CD14-positive monocyte (primary cell): ENCODE measurements around the gene NTRK1. TPM values are rescaled to one million over a fixed set of nuclear protein-coding genes. Genes with fewer than 3 reads are reported as not detected.

Experiments
- DNase-seq, 3 donors: peaks; one replicate each; pipeline ENCODE4 v3.0.0-alpha.2; 2011 to 2022
- H2AFZ ChIP-seq: 2 replicates; pipeline ENCODE4 v1.6.0; 2012; ENCODE audit warnings: mild to moderate bottlenecking, low read depth, low read length, inconsistent platforms; ENCODE audit not compliant: insufficient read depth, poor library complexity, severe bottlenecking
- H3K27ac ChIP-seq, 2 donors: 1 replicate in 1 of 2; 2 replicates in 1 of 2; pipeline ENCODE4 v1.5.1; 2012 to 2013; ENCODE audit warnings: low read length in 2 of 2, control low read depth in 1 of 2, inconsistent platforms in 1 of 2, low read depth in 1 of 2, mild to moderate bottlenecking in 1 of 2
- H3K27me3 ChIP-seq, 2 donors: one replicate each; pipeline versions ENCODE4 v1.6.0 to v1.6.1; 2011 to 2013; ENCODE audit warnings: low read length in 2 of 2; ENCODE audit not compliant: control insufficient read depth in 2 of 2, insufficient read depth in 2 of 2
- H3K36me3 ChIP-seq, 2 donors: replicated peaks in 1 of 2; 1 replicate in 1 of 2; 2 replicates in 1 of 2; pipeline versions ENCODE4 v1.5.1 to v1.6.1; 2012 to 2013; ENCODE audit warnings: low read length in 2 of 2, control low read depth in 1 of 2, inconsistent platforms in 1 of 2, mild to moderate bottlenecking in 1 of 2; ENCODE audit not compliant: insufficient read depth in 2 of 2, control insufficient read depth in 1 of 2
- H3K4me1 ChIP-seq, 2 donors: 1 replicate in 1 of 2; 2 replicates in 1 of 2; pipeline versions ENCODE4 v1.5.1 to v1.6.1; 2012 to 2013; ENCODE audit warnings: low read length in 2 of 2, control low read depth in 1 of 2, inconsistent platforms in 1 of 2, mild to moderate bottlenecking in 1 of 2, moderate library complexity in 1 of 2; ENCODE audit not compliant: insufficient read depth in 2 of 2, control insufficient read depth in 1 of 2
- H3K4me2 ChIP-seq: replicated peaks from 2 replicates; pipeline ENCODE3; 2012; ENCODE audit warnings: low read length, moderate library complexity, mild to moderate bottlenecking; ENCODE audit not compliant: poor library complexity, severe bottlenecking; ENCODE audit errors: extremely low read depth
- H3K4me3 ChIP-seq, 3 experiments: fragments of 200-600 bp in 1 of 3; sonication (generic) in 1 of 3; replicated peaks in 1 of 3; 1 replicate in 2 of 3; 2 replicates in 1 of 3; pipeline ENCODE4 v1.5.1; 2011 to 2013; ENCODE audit warnings: low read length in 3 of 3, mild to moderate bottlenecking in 3 of 3, control low read depth in 2 of 3, low read depth in 2 of 3, inconsistent platforms in 1 of 3, moderate library complexity in 1 of 3
- H3K79me2 ChIP-seq: 2 replicates; pipeline ENCODE4 v1.6.0; 2012; ENCODE audit warnings: mild to moderate bottlenecking, control low read depth, inconsistent platforms, low read length, moderate library complexity; ENCODE audit not compliant: insufficient read depth
- H3K9ac ChIP-seq: 2 replicates; pipeline ENCODE4 v1.6.0; 2017; ENCODE audit warnings: low read length, mild to moderate bottlenecking; ENCODE audit not compliant: insufficient read depth, poor library complexity, severe bottlenecking
- H3K9me3 ChIP-seq, 2 donors: replicated peaks in 1 of 2; 1 replicate in 1 of 2; 2 replicates in 1 of 2; pipeline versions ENCODE4 v1.5.1 to v1.6.1; 2012 to 2013; ENCODE audit warnings: low read length in 2 of 2, control low read depth in 1 of 2; ENCODE audit not compliant: control insufficient read depth in 1 of 2, insufficient read depth in 1 of 2
- H4K20me1 ChIP-seq: 2 replicates; pipeline ENCODE4 v1.6.0; 2012; ENCODE audit warnings: mild to moderate bottlenecking, low read length, control low read depth, moderate library complexity; ENCODE audit not compliant: insufficient read depth
- H3K27ac Mint-ChIP-seq, 7 donors: one replicate each; pipeline ENCODE4 v1.8.0; 2020; ENCODE audit warnings: mild to moderate bottlenecking in 7 of 7, mixed read lengths in 7 of 7, moderate library complexity in 6 of 7, inconsistent platforms in 2 of 7
- H3K27me3 Mint-ChIP-seq, 3 donors: one replicate each; pipeline ENCODE4 v1.8.0; 2021 to 2022; ENCODE audit warnings: low read depth in 3 of 3, mild to moderate bottlenecking in 3 of 3, mixed read lengths in 3 of 3, moderate library complexity in 3 of 3, inconsistent platforms in 1 of 3
- H3K36me3 Mint-ChIP-seq, 2 donors: one replicate each; pipeline ENCODE4 v1.8.0; 2020; ENCODE audit warnings: mixed read lengths in 2 of 2, inconsistent platforms in 1 of 2, mild to moderate bottlenecking in 1 of 2
- H3K4me1 Mint-ChIP-seq: one replicate; pipeline ENCODE4 v1.8.0; 2020; ENCODE audit warnings: mild to moderate bottlenecking, mixed read lengths
- H3K4me3 Mint-ChIP-seq, 2 donors: one replicate each; pipeline ENCODE4 v1.8.0; 2020; ENCODE audit warnings: mild to moderate bottlenecking in 2 of 2, mixed read lengths in 2 of 2, moderate library complexity in 1 of 2
- H3K9me3 Mint-ChIP-seq, 7 donors: one replicate each; pipeline ENCODE4 v1.8.0; 2020 to 2022; ENCODE audit warnings: mixed read lengths in 7 of 7, mild to moderate bottlenecking in 6 of 7, moderate library complexity in 6 of 7, inconsistent platforms in 2 of 7
- WGBS: methylation state at CpG from one replicate; pipeline ENCODE4 v1.1.5; 2013; ENCODE audit warnings: missing lambda C conversion rate; ENCODE audit not compliant: insufficient coverage; 5-methylcytosine and 5-hydroxymethylcytosine counted together
- intact Hi-C, 2 donors: fragments of 100-400 bp; cut with micrococcal nuclease; formaldehyde crosslinking; loops; one replicate each; pipeline versions ENCODE4 v1.15.0 to v1.15.1; 2023
- polyA plus RNA-seq, 3 donors: library from polyadenylated mRNA; depleted of rRNA in 1 of 3; unstranded in 2 of 3; stranded (reverse) in 1 of 3; fragments of 300-500 nt in 2 of 3; fragments of >200 nt in 1 of 3; fragmentation: Illumina TruSeq in 2 of 3; gene quantifications; 1 replicate in 2 of 3; 2 replicates in 1 of 3; pipeline ENCODE4 v1.2.3, GENCODE V29; 2012 to 2021
- TF ChIP-seq, protein P1 (sequence below): fragments of 200-600 bp; IDR thresholded peaks from one replicate; pipeline ENCODE4 v1.8.0; 2022; ENCODE audit warnings: antibody characterized with exemption, mild to moderate bottlenecking

Gene NTRK1
- polyA plus RNA-seq, 3 donors: 0.03 TPM; not detected in 2

DNA sequence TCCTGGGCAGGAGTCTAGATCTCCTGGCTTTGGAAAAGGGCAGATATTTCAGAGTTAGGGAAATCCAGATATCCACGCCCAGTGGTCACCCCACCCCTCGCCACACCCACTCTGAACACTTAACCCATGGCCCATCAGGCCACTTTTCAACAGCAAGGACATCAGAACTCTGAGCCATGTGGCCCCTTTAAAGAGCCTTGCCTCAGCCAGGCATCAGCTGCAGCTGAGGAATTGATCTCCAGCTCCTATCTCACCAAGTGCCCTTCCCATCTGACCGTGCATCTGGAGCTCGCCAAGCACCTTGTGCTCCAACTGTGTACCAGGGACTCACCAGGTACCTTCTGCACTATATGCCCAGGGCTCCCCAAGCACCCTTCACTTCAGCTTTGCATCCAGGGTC is 23.8 kb upstream of the NTRK1 start:
- Histone ChIP-seq H3K79me2 (no peaks in the 10 kb centered on the region), H3K36me3 (no peaks in the 10 kb centered on the region), H2AFZ (no peak overlapping the region), H3K9me3 (no peaks in the 10 kb centered on the region), H3K27ac (no peak overlapping the region), H3K9ac (no peak overlapping the region), H3K4me1 (no peaks in the 10 kb centered on the region), H3K4me2 (no peak overlapping the region), H3K4me3 (no peak overlapping the region), H4K20me1 (no peaks in the 10 kb centered on the region), H3K27me3 (peaks cover 2 to 27% of the 10 kb centered on the region in 2 donors)
- no peak for DNase-seq
- TF ChIP-seq, protein P1, sequence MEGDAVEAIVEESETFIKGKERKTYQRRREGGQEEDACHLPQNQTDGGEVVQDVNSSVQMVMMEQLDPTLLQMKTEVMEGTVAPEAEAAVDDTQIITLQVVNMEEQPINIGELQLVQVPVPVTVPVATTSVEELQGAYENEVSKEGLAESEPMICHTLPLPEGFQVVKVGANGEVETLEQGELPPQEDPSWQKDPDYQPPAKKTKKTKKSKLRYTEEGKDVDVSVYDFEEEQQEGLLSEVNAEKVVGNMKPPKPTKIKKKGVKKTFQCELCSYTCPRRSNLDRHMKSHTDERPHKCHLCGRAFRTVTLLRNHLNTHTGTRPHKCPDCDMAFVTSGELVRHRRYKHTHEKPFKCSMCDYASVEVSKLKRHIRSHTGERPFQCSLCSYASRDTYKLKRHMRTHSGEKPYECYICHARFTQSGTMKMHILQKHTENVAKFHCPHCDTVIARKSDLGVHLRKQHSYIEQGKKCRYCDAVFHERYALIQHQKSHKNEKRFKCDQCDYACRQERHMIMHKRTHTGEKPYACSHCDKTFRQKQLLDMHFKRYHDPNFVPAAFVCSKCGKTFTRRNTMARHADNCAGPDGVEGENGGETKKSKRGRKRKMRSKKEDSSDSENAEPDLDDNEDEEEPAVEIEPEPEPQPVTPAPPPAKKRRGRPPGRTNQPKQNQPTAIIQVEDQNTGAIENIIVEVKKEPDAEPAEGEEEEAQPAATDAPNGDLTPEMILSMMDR: no peak
- peaks cover 18 to 55% (median 23%) of the 10 kb centered on the region in 3 donors for H3K27me3 Mint-ChIP-seq
- H3K36me3 Mint-ChIP-seq: no peaks in the 10 kb centered on the region
- H3K27ac Mint-ChIP-seq: no peak overlapping the region
- H3K9me3 Mint-ChIP-seq: peaks cover 0 to 2% (median 0%) of the 10 kb centered on the region in 7 donors
- intact Hi-C loops: no loop called here
- WGBS: 96% methylated on average over 4 of the region's 4 CpGs
- H3K4me1 Mint-ChIP-seq: no peaks in the 10 kb centered on the region
- H3K4me3 Mint-ChIP-seq: no peak overlapping the region

DNA sequence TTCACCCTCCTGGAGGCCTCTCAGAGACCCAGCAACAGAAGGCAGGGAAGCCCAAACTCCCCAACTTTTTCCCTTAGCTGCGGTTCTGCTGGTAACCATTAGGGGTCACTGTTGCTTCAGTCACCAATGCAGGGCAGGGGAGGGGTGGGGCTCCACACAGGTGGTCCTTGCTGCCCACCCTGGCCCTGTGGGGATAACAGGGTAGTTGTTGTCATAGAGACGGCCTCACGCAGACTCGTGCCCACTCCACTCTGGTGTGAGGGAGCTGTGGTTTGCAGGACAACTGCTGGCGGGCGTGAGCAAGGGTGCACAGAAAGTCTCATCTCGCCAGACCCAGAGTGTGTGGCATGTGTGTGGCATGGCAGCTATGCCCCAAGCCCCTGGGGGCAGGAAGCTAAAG is 21.7 kb upstream of the NTRK1 start:
- Mint-ChIP-seq H3K4me3 (no peak overlapping the region), H3K27me3 (peaks cover 20 to 60% (median 32%) of the 10 kb centered on the region in 3 donors), H3K36me3 (peaks cover 0 to under 1% of the 10 kb centered on the region in 2 donors), H3K27ac (no peak overlapping the region), H3K4me1 (no peaks in the 10 kb centered on the region), H3K9me3 (peaks cover 0 to 2% (median 0%) of the 10 kb centered on the region in 7 donors)
- Histone ChIP-seq H3K4me3 (no peak overlapping the region), H4K20me1 (no peaks in the 10 kb centered on the region), H3K4me2 (no peak overlapping the region), H3K36me3 (no peaks in the 10 kb centered on the region), H2AFZ (no peak overlapping the region), H3K79me2 (no peaks in the 10 kb centered on the region), H3K9me3 (no peaks in the 10 kb centered on the region), H3K27ac (no peak overlapping the region), H3K4me1 (no peaks in the 10 kb centered on the region), H3K9ac (no peak overlapping the region), H3K27me3 (peaks cover 7 to 30% of the 10 kb centered on the region in 2 donors)
- WGBS: 51% methylated on average over 6 of the region's 7 CpGs
- DNase-seq: peak in 2 of 3 donors; percentile 15 to 29
- intact Hi-C loops: no loop called here
- TF ChIP-seq, protein P1: peak; percentile 92
